ENCODE measurements around the gene CCDC169.

- no peak for TF ChIP-seq CTCF (IDR thresholded peaks at IDR 0.05)
- TF ChIP-seq EZH2 (IDR thresholded peaks at IDR 0.05; ENCODE audit: borderline replicate concordance, insufficient read depth, low read depth, low read length, poor library complexity, severe bottlenecking): no peak
Measured at GRCh38 chr13:36288794-36289391, 8.7 kb downstream of the CCDC169 start.

Data from B cell (primary cell).